K562 (cell line): Measurements from ENCODE around the gene RNF213.

Experiments
- MCM3 ChIP-seq: fragments of 450-650 bp; IDR thresholded peaks from 2 replicates; pipeline ENCODE4 v1.6.1; 2016
- MCM7 ChIP-seq, 2 experiments: fragments of 450-650 bp; IDR thresholded peaks; 2 replicates each; pipeline ENCODE4 v1.6.1; 2016 to 2018
- TRIM25 ChIP-seq: fragments of 450-650 bp; IDR thresholded peaks from 2 replicates; pipeline ENCODE4 v1.7.0; 2016; ENCODE audit warnings: borderline replicate concordance

- TF ChIP-seq MCM3, result no peak
- no peak for TF ChIP-seq MCM7 (IDR thresholded peaks at IDR 0.05)
- no peak for TF ChIP-seq TRIM25
Measured at GRCh38 chr17:80421381-80422090, 160.9 kb downstream of the RNF213 start.
